Measurements from ENCODE around the gene SSBP2.

DNA sequence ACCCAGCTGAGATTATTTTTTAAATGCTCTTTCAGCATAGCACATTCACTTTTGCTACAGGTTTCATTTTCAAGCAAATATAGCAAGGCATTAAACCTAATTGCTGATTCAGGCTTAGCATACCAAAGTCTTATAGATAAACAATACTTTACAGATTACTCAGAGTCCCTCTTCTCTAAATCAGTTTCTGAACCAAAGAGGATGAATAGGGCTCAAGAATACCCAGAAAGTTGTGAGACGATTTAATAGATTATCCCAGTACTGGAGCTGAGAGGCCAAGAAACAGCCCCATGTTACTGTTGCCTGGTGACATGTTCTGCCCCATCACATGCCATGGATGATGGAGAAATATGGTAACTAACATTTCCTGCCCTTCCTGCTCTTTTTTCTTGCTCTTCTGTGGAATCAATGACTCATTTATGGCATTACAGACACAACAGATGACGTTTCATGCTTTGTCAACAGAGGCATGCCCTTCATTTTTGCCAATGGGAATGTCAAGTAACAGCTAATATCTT, 18.1 kb upstream of the SSBP2 start:
- TF ChIP-seq SIN3A (IDR thresholded peaks at IDR 0.05; ENCODE audit: borderline replicate concordance, insufficient read depth, low read length) (no peak), POLR2AphosphoS5 (IDR thresholded peaks at IDR 0.05; ENCODE audit: low read depth, low read length) (no peak)

Data from PFSK-1 (cell line).